Activated T-cell treated with anti-CD3 and anti-CD28 coated beads, Interleukin-2, amount 50 U/mL, for 4 hours (primary cell): ENCODE measurements around the gene SOD3. TPM values are rescaled to one million over a fixed set of nuclear protein-coding genes. Genes with fewer than 3 reads are reported as not detected.

Experiments used
- ATAC-seq, 2 donors: fragments of 200-7000 bp; cut with Tn5 transposase; one replicate each; pipeline ENCODE4 v1.10.0; 2021
- DNase-seq: peaks from one replicate; pipeline ENCODE4 v3.0.0-alpha.2; 2020
- H3K27me3 Mint-ChIP-seq: one replicate; pipeline ENCODE4 v1.8.0; 2021; ENCODE audit warnings: low read depth, mixed read lengths
- H3K36me3 Mint-ChIP-seq: one replicate; pipeline ENCODE4 v1.8.0; 2022; ENCODE audit warnings: mixed read lengths; ENCODE audit not compliant: insufficient read depth
- H3K4me1 Mint-ChIP-seq: one replicate; pipeline ENCODE4 v1.8.0; 2021; ENCODE audit warnings: low read depth, mixed read lengths
- H3K4me3 Mint-ChIP-seq: one replicate; pipeline ENCODE4 v1.8.0; 2021; ENCODE audit warnings: mild to moderate bottlenecking, moderate library complexity, mixed read lengths
- H3K9me3 Mint-ChIP-seq: one replicate; pipeline ENCODE4 v1.8.0; 2021; ENCODE audit warnings: mixed read lengths
- total RNA-seq, 3 donors: library from RNA; stranded (reverse); gene quantifications; one replicate each; pipeline ENCODE4 v1.2.1, GENCODE V29; 2021

SOD3 gene, protein sequence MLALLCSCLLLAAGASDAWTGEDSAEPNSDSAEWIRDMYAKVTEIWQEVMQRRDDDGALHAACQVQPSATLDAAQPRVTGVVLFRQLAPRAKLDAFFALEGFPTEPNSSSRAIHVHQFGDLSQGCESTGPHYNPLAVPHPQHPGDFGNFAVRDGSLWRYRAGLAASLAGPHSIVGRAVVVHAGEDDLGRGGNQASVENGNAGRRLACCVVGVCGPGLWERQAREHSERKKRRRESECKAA
- under 1 TPM in 2 of 3 donors, not detected in 1; 0.14 to 0.20 TPM for total RNA-seq

DNA sequence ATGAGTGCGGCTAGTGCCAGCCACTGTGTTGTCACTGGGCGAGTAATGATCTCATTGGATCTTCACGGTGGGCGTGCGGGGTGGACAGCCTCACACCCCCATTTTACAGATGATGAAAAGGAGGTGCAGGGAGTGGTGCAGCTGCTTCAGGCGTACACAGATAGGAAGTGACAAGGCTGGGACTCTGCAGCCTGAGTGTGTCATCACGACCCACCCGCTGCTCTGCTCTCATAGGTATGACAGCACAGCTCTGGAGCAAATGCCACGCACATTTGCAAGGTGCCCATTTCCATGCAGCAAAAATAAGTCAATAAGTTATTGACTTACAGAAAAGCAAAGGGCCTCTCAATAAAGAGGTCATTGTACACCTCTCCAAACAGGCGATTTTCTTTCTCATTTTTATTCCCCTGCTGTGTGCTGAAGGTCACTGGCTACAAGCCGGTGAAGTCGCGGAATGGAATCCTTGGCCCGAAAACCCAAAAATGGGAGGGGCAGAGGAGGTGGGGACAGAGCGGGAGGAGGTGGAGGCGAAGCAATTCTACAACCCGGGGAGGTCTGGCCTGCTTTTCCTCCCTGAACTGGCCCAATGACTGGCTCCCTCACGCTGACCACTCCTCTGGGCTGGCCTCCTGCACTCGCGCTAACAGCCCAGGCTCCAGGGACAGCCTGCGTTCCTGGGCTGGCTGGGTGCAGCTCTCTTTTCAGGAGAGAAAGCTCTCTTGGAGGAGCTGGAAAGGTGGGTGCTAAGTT, at the start of gene SOD3:
Gene SOD3 (plus strand): TSS at position 658 of the 750 bp plus-strand sequence. CDS start 3,949 bp downstream, outside the sequence.
- ATAC-seq: no peak
- Mint-ChIP-seq H3K36me3 (no peaks in the 10 kb centered on the region), H3K9me3 (no peaks in the 10 kb centered on the region), H3K27me3 (peaks cover 22% of the 10 kb centered on the region), H3K4me1 (no peaks in the 10 kb centered on the region), H3K4me3 (no peak within 1 kb of the TSS)
- DNase-seq: no peak

DNA sequence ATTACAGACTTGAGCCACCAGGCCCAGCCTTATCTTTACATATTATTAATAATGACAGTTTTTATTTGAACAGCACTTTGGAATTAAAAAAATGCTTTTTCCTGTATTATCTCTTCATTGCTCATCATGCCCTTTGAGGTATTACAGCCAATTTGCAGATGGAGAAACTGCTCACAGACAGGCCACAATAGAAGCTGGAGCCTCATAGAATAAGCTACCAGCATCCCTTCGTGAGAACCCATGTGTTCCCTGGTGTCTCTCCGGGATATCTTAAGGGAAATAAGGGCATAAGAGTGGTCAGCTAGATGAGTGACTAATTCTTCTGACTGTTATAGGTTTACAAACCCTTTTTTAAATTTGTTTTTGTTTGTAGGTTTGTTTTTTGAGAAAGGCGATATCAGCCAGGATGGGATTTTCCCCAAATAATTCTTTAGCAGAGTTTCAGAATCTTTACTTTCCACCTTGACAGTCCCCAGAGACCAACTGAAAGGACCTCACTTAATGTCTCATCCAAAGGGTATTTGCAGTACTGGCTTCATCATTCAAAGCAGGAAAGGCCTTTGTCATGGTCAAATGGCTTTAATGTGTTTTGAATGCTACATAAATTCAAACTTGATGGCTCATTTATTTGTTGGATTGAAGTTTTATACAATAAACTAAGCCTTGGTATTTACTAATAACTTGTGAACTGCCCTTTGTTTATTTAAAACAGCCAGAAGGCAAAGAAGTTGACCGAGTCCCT, 48.0 kb upstream of the SOD3 start:
- H3K9me3 Mint-ChIP-seq: peaks cover 3% of the 10 kb centered on the region
- H3K4me3 Mint-ChIP-seq: no peak overlapping the region
- H3K36me3 Mint-ChIP-seq: no peaks in the 10 kb centered on the region
- no peak for DNase-seq
- peaks cover 5% of the 10 kb centered on the region for H3K27me3 Mint-ChIP-seq
- H3K4me1 Mint-ChIP-seq: no peaks in the 10 kb centered on the region
- ATAC-seq: no peak

DNA sequence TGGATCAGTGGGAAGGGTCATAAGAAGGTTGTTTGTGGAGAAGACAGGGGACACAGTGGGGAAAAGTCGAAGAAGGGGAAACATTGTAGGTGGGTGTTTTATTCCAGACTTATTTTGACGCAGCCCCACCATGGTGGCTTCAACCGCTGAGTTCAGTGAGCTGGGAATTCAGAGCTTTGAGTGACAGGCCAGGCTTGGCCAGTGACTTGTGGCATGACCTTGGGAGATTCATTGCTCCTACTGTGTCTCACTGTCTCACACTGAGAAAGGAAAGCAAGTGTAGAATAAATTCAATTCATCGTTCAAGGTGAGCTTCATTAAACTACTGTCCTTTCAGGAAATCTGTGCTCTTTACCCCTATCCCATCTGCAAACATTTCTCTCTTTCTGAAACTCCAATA, 47.4 kb upstream of the SOD3 start:
- Mint-ChIP-seq H3K4me1 (no peaks in the 10 kb centered on the region), H3K4me3 (no peak overlapping the region), H3K9me3 (peaks cover 3% of the 10 kb centered on the region), H3K36me3 (no peaks in the 10 kb centered on the region), H3K27me3 (peaks cover 5% of the 10 kb centered on the region)
- no peak for ATAC-seq
- DNase-seq: no peak

DNA sequence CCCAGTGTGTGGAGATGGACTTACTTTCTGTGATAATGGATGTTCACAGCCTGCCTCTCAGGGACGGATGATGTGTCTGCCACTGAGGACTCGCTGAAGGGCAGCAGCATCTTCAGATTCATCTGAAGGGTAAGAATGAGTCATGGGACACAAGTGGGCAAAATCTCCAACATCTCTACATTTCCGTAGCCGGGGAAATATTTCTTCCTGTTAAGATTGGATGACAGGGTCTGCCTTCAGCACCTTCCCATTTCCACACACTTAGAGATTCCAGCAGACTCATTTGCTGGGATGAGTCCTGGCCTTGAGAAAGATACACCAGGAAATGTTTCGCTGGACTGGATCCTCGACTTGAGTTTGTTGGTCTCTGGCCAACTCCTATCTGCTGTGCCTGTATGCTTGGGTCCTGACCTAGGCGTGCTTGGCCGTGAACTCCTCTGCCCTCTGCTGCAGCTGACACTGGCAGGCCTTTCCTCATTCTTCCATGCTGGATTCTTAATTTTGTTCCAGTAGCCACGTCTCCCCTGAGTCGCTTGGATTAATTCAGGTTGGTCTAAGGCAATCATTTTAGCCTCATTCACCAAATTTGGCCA, 46.5 kb upstream of the SOD3 start:
- peaks cover 4% of the 10 kb centered on the region for H3K27me3 Mint-ChIP-seq
- H3K9me3 Mint-ChIP-seq: peaks cover 3% of the 10 kb centered on the region
- no peak for DNase-seq
- no peak overlapping the region for H3K4me3 Mint-ChIP-seq
- no peaks in the 10 kb centered on the region for H3K4me1 Mint-ChIP-seq
- H3K36me3 Mint-ChIP-seq: no peaks in the 10 kb centered on the region
- no peak for ATAC-seq

DNA sequence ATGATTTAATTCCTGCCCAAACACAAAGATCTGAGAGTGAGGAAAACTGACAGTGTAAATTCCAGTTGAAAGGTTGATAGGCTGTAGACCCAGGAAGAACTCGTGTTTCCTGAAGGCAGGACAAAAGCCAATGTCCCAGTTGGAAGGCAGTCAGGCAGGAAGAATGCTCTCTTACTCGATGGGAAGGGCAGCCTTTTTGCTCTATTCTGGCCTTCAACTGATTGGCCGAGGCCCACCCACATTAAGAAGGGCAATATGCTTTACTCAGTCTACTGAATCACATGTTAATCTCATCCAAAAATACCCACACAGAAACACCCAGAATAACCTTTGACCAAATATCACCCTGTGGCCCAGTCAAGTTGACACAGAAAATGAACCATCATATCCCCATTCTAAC, 45.3 kb upstream of the SOD3 start:
- peaks cover 3% of the 10 kb centered on the region for H3K9me3 Mint-ChIP-seq
- H3K36me3 Mint-ChIP-seq: no peaks in the 10 kb centered on the region
- no peaks in the 10 kb centered on the region for H3K4me1 Mint-ChIP-seq
- DNase-seq: no peak
- ATAC-seq: no peak
- H3K27me3 Mint-ChIP-seq: peaks cover 3% of the 10 kb centered on the region
- H3K4me3 Mint-ChIP-seq: no peak overlapping the region

DNA sequence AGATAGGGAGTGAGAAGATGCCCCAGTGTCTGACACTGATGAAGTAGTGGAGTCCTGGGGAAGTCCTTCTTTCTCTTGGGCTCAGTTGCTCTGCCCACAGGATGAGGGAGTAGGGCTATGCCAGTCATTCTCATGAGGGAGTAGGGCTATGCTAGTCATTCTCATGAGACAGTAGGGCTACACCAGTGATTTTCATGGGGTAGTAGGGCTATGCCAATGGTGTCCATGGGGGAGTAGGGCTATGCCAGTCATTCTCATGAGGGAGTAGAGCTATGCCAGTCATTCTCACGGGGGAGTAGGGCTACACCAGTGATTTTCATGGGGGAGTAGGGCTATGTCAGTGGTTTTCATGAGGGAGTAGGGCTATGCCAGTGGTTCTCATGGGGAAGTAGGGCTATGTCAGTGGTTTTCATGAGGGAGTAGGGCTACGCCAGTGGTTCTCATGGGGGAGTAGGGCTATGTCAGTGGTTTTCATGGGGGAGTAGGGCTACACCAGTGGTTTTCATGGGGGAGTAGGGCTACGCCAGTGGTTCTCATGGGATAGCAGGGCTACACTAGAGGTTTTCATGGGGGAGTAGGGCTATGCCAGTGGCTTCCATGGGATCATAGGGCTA, 43.3 kb upstream of the SOD3 start:
- peaks cover 20% of the 10 kb centered on the region for H3K9me3 Mint-ChIP-seq
- no peaks in the 10 kb centered on the region for H3K36me3 Mint-ChIP-seq
- DNase-seq (no peak), ATAC-seq (no peak)
- H3K4me3 Mint-ChIP-seq: no peak overlapping the region
- peaks cover 3% of the 10 kb centered on the region for H3K27me3 Mint-ChIP-seq
- no peaks in the 10 kb centered on the region for H3K4me1 Mint-ChIP-seq

DNA sequence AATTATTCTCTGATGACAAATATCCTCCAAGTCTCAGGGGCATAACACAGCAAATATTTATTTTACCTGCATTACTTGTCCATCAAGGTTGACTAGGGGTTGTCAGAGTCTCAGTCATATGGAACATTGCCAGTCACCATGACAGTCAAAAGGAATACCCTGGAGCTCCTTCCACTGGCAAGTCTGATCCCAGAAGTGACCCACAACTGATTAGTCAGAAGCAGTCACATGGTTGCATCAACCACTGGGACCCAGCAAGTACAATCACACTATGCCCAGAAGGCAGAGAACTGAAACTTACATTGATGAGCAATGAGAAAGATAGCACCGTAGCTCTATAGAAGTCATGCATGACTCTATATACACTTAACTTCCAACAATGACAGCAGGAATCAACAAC, 41.9 kb upstream of the SOD3 start:
- no peak for DNase-seq
- Mint-ChIP-seq H3K36me3 (no peaks in the 10 kb centered on the region), H3K9me3 (peaks cover 34% of the 10 kb centered on the region), H3K27me3 (peaks cover 3% of the 10 kb centered on the region), H3K4me1 (no peaks in the 10 kb centered on the region), H3K4me3 (no peak overlapping the region)
- ATAC-seq: no peak

DNA sequence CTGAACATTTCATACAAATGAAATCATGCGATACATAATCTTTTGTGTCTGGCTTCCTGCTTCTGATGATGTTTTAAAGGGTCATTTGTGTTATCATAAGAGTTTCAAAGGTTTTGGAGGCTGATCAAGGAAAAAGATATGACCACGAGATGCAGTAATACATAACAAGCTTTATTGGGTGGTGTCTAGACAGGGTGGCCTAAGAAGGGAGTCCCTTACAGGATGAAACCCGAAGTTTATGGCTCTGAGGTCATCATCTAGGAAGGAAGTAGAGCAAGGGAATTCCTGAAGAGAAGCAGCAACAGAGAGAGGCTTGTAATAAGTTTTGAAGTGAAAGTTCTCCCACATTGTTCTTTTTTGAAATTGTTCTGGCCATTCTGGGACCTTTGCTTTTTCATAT, 40.8 kb upstream of the SOD3 start:
- Mint-ChIP-seq H3K9me3 (peaks cover 39% of the 10 kb centered on the region), H3K4me1 (no peaks in the 10 kb centered on the region)
- no peak for DNase-seq

DNA sequence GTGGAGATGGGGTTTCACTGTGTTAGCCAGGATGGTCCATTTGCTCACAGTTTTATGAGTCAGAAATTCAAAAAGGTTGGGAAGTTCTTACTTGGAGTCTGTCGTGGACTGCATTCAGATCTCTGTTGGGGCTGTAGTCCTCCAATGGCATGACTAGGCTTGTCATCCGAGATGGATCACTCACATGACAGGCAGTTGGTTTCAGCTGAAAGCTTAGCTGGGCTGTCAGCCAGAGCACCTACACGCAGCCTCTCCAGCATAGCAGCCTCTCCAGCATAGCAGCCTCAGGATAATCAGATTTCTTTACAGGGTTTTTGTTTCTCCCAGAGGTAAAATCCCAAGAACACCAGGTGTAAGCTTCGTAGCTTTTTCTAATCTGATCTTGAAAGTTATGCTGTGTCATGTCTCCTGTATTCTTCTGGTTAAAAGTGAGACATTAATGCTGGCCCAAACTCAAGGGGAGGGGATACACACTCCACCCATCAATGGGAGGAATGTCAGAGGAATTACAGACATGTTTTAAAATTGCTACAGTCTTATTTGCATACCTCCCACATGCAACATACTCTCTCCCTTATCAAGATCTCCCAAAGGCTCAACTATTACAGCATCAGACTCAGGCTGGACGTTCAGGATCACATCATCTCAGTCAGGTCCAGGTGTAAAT, 31.6 kb upstream of the SOD3 start:
- Mint-ChIP-seq H3K4me1 (no peaks in the 10 kb centered on the region), H3K4me3 (no peak overlapping the region), H3K27me3 (no peaks in the 10 kb centered on the region), H3K9me3 (peaks cover 3% of the 10 kb centered on the region), H3K36me3 (no peaks in the 10 kb centered on the region)
- ATAC-seq (no peak), DNase-seq (no peak)

More for the DNA sequence above, 40.8 kb upstream of the SOD3 start:
- ATAC-seq: no peak
- Mint-ChIP-seq H3K36me3 (no peaks in the 10 kb centered on the region), H3K27me3 (peaks cover 3% of the 10 kb centered on the region), H3K4me3 (no peak overlapping the region)

DNA sequence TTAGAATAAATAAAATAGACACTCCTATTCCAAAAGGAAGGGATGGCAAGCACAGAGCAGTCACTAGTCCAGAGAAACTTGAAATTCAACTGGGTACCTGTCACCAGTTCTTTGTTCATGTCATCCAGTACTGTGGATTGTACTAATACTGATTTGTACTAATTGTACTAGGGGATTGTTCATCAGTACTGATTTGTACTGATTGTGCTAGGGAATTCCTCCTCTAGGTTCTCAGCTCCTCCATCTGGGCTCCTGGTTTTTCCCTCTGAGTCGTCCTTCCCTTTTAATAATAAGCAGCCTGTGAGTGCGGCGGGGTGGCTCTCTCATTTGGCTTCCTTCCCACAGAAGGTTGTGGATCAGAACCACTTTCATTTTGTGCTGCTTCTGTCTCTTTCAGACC, 31.0 kb upstream of the SOD3 start:
- no peaks in the 10 kb centered on the region for H3K4me1 Mint-ChIP-seq
- ATAC-seq: no peak

DNA sequence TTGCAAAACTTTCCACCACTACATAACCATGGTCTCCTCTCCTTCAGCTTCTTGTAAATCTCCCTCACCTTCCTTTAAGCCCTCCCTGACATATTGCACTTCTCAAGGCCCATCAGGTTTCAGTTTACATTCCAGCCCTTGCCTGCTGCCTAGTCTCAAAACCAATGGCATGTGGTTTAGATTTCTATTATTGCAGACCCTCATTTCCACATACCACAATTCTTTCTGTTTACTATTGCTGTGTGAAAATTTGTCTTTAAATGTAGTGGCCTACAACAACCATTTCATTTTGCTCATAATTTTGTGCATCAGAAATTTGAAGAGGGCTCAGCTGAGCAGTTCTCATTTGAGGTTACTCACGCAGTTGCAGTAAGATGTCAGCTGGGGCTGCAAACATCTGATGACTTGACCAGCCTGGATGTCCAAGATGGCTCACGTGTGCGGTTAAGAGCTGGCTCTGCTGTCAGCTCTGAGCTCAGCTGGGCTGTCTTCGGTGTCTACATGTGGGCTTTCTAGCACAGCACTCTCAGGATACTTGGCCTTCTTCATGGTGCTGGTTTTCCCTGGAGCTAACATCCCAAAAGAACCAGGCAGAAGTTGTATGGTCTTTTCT, 29.9 kb upstream of the SOD3 start:
- H3K9me3 Mint-ChIP-seq: no peaks in the 10 kb centered on the region
- H3K27me3 Mint-ChIP-seq: no peaks in the 10 kb centered on the region
- no peak overlapping the region for H3K4me3 Mint-ChIP-seq
- H3K4me1 Mint-ChIP-seq: no peaks in the 10 kb centered on the region
- ATAC-seq (no peak), DNase-seq (no peak)
- no peaks in the 10 kb centered on the region for H3K36me3 Mint-ChIP-seq

More for the DNA sequence above, 31.0 kb upstream of the SOD3 start:
- Mint-ChIP-seq H3K36me3 (no peaks in the 10 kb centered on the region), H3K9me3 (no peaks in the 10 kb centered on the region), H3K4me3 (no peak overlapping the region), H3K27me3 (no peaks in the 10 kb centered on the region)
- no peak for DNase-seq

DNA sequence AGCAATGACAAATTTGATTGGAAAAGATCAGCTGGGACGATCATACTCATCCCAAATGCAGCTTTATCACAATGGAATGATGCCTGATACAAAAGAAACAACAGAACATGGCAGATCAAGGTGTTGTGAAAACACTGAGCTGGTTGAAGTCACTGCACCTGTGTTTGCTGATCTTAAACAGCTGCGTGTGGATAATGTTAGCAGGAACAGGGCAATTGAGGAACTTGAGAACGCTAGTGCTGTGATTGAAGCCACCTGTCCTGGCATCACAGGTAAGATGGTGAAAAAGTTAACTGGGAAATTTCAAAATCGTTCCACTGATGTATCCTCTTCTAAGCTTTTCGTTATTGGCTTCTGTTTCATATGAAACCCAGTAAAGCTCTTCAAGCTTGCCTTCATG, 27.4 kb upstream of the SOD3 start:
- Mint-ChIP-seq H3K27me3 (peaks cover 6% of the 10 kb centered on the region), H3K4me1 (no peaks in the 10 kb centered on the region), H3K9me3 (peaks cover 5% of the 10 kb centered on the region), H3K36me3 (no peaks in the 10 kb centered on the region), H3K4me3 (no peak overlapping the region)
- ATAC-seq (no peak), DNase-seq (no peak)

DNA sequence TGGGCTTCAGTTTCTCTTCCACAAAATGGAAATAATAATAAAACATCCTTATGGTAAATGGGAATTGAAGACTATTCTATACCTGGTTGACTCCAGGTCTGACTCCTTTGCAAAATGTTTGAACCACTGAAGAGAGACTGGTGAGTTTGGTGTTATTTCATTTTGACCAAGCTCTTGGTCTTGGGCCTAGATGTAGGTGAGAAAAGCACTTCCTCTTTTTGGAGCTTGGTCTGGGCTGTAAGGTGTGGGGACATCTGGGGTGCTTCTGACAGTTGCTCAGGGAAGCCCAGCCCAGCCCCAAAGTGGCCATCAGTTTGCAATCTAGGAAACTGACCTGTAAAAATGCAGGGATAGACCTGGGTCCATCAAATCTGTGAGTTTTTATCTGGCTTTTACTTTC, 26.8 kb upstream of the SOD3 start:
- H3K4me1 Mint-ChIP-seq: no peaks in the 10 kb centered on the region
- no peak for ATAC-seq

More for the DNA sequence above, 26.8 kb upstream of the SOD3 start:
- DNase-seq: no peak
- Mint-ChIP-seq H3K4me3 (no peak overlapping the region), H3K27me3 (peaks cover 6% of the 10 kb centered on the region), H3K9me3 (peaks cover 5% of the 10 kb centered on the region), H3K36me3 (no peaks in the 10 kb centered on the region)
